SH-SY5Y (cell line): ENCODE results near the gene PGM2.

ENCODE experiments used
- GATA2 ChIP-seq: IDR thresholded peaks from 2 replicates; pipeline ENCODE4 v1.6.1; 2011; ENCODE audit warnings: mild to moderate bottlenecking, low read depth, low read length
- GATA3 ChIP-seq: IDR thresholded peaks from 2 replicates; pipeline ENCODE4 v1.6.1; 2011; ENCODE audit warnings: low read depth, mild to moderate bottlenecking, low read length, moderate library complexity

DNA sequence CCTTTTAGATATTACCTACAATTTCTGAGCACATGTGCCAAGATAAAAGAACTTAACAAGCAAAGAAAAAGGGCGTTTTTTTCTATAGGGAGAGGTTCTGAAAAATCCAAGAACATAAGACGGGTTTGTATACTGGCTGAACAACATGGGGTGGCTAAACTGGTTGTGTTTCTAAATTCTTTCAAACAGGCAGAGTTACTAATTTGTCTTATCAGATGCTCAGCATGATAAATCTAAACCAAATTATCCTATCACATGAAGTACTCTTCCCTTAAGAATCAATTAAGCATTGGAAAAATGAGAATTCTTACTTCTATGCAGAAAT, 45.4 kb upstream of the PGM2 start:
- TF ChIP-seq GATA2 (no peak), GATA3 (no peak)
